NCI-H82 (cell line): ENCODE results near the gene CCDC14.
"Not testable (repeated sequence)": the region's sequence is repeated elsewhere in the genome, so short reads cannot be mapped to it uniquely, and the experiment has no call there.

Source experiments
- DNase-seq: peaks from one replicate; lab custom pipeline; 2025; lab: John Stamatoyannopoulos, UW

Gene CCDC14

DNA sequence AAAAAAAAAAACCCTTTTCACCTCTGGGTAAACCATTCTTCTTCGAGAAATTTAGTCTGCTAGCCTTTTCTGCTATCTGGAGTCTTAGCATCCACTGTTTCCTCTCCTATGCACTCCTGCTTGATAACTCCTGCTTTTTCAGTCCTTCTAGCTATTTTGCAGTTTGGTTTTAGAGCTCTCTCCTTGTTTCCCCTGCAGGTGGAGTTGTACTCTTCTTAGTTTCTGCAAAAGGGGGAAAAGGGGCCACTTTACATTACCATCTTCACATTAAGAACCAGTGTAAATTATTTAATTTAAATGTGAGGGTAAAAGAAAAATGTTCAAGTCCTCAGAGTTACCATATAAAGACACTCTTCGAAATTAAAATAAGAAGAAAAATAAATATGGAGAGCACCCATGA is 53.3 kb downstream of the CCDC14 start:
- no peak for DNase-seq

DNA sequence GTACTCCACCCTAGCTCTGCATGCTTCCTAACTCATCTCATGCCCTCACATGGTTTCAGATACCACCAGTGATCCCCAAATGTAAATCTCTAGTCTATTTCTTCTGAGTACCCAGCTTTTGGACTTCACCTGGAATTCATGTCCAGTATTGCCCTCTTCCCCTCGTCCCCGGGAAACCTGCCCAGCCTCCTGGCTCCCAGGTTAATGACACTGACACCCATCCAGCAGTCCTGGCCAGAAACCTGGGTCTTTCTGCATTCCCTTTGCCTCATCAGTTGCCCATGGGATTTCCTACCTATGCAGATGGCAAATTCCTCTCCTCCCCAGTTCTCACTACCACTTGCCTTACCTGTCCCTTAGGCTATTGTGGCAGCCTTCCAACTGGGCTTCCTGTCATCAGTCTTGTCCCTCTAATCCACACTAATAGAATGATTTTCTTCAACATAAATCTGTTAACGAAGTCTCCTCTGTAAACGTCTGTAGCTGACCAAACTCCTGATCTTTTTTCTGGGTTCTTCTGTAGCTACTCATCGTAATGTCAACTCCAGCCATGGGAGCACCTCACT is 61.6 kb downstream of the CCDC14 start:
- peak; percentile 60 for DNase-seq

DNA sequence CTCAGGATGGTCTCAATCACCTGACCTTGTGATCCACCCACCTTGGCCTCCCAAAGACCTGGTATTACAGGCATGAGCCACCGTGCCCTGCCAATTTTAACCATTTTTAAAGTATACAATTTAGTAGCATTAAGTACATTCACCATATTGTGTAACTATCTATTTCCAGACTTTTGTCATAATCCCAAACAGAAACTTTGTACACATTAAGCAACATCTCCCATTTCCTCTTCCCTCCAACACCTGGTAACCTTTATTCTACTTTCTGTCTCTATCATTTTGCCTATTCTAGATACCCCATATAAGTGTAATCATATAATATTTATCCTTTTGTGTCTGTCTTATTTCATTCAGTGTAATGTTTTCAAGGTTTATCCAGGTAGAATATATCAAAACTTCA is 68.0 kb downstream of the CCDC14 start:
- DNase-seq, result no peak

DNA sequence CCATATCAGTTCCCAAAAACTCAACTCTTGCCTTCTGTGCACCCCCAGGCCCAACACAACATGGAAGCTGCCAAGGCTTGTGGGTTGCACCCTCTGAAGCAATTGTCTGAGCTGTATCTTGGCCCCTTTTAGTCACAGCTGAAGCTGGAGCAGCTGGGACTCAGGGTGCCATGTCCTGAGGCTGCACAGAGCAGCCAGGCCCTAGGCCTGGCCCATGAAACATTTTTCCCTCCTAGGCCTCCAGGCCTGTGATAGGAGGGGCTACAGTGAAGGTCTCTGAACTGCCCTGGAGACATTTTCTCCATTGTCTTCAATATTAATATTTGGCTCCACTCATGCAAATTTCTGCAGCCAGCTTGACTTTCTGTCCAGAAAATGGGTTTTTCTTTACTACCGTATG is 68.8 kb downstream of the CCDC14 start:
- no peak for DNase-seq

DNA sequence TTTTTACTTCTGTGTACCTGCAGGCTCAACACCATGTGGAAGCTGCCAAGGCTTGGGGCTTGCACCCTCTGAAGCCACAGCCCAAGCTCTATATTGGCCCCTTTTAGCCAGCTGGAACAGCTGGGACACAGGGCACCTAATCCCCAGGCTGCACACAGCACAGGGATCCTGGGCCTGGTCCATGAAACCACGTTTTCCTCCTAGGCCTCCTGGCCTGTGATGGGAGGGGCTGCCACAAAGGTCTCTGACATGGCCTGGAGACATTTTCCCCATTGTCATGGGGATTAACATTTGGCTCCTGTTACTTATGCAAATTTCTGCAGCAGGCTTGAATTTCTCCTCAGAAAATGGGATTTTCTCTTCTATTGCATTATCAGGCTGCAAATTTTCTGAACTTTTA is 70.0 kb downstream of the CCDC14 start:
- DNase-seq, result not testable (repeated sequence)

DNA sequence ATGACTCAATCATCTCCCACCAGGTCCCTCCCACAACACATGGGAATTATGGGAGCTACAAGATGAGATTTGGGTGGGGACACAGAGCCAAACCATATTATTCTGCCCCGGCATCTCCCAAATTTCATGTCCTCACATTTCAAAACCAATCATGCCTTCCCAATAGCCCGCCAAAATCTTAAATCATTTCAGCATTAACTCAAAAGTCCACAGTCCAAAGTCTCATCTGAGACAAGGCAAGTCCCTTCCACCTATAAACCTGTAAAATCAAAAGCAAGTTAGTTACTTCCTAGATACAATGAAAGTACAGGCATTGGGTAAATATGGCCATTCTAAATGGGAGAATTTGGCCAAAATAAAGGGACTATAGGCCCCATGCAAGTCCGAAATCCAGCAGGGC is 70.9 kb downstream of the CCDC14 start:
- not testable (repeated sequence) for DNase-seq

DNA sequence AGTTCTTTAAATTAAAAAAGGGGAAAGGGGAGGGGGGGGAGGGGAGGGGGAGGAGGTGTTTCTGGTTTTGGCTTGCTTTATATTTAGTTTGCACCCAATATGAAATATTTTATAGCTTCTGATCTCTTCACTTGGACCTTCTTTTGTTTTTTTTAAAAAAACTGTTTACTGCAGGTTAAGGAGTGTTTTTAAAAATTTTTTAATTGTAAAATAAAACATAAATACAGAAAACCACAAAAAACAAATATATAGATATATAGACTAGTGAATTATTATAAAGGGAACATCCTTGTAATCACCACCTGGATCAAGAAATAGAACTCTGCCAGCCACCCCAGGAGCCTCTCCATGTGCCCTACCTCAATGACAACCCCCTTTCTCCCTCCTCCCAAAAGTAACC is 76.0 kb downstream of the CCDC14 start:
- DNase-seq, result no peak

DNA sequence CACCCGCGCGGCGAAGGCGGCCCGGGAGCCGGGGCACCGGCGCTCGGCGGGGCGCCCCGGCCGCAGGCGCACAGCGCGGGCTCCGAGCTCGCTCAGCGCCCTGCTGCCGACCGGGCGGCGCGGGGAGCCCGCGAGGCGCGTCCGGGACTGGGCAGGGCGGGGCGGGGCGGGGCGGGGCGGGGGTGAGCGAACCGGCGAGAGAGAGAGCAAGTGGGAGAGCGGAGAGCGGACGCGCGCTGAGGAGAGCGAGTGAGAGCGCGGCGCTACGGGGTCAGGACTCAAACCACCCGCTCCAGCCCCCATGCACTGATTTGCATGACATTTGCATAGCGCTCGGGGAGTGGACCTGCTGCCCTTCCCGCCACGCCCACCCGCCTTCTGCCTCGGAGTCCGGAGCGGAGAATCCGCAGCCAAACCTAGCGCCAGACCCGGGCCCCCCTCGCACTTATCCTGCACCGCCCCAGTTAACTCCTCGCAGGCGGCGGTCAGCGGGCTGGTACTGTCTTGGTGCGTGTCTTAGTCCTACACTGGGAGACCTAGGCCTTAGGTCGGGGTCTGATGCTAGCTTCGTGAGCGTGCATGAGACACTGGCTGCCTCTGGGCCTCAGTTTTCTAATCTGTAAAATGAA is 76.7 kb downstream of the CCDC14 start, which contains the start of gene MYLK:
MYLK (minus strand) TSS at position 130 of the 629 bp plus-strand sequence. CDS start 90,491 bp downstream, outside the sequence.
- peak; percentile 99 for DNase-seq

DNA sequence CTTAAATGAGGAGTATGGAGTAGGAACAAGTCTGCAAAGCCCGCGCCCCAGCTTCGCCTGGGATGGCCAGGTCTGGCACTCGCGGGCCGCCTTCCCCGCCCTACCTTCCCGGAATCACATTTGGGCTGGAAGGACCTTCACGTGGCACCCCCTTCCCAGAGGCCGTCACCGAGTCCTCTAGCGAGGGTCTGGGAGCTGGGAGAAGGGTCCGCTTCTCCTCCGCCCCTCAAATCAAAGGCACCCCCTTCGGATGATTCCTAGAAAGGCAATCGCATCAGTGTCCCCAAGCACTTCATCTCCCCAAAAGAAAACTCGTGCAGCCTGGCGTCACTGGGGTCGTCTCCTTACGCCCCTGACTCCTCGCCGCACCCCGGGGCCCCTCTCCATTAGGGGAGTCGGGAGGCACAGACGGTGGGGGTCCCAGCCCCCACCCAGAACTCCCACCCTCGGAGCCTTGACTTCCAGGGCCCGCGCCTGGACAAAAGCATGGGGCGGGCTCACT is 77.3 kb downstream of the CCDC14 start:
- peak; percentile 51 for DNase-seq

DNA sequence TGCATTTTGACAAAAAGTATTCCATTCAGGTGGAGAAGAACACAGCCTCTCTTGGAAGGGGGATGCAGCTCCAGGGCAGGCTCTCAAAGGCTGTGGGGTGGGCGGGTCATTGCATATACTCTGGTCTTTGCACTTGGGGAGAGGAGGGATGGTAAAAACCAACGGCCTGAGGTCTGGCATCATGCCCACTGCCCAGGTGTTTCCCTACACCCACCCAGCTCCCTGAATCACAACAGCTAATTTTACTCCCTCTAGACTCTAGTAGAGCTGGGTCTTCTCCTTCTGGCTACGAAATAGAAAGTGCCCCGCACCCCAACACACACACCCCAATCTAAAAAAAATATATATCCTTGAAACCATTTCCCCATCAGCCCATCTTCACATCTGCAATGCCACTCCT is 77.9 kb downstream of the CCDC14 start:
- DNase-seq, result no peak

DNA sequence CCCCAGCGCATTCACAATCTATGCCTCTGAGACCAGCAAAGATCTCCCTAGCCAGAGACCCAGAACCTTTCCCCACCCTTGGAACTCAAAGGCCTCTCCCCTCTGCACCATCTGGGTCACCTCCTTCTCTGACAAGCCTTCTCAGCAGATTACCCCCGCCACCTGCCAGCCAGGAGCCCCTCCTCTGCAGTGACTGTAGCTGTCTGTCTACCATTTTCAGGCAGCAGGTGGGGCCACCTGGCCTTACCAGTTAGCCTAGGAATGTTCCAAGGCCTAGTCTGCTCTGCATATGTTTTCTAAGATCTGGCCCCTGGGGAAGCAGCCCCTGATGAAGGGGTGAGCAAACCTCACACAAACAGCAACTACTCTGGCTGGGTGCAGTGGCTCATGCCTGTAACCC is 79.3 kb downstream of the CCDC14 start:
- peak; percentile 88 for DNase-seq

DNA sequence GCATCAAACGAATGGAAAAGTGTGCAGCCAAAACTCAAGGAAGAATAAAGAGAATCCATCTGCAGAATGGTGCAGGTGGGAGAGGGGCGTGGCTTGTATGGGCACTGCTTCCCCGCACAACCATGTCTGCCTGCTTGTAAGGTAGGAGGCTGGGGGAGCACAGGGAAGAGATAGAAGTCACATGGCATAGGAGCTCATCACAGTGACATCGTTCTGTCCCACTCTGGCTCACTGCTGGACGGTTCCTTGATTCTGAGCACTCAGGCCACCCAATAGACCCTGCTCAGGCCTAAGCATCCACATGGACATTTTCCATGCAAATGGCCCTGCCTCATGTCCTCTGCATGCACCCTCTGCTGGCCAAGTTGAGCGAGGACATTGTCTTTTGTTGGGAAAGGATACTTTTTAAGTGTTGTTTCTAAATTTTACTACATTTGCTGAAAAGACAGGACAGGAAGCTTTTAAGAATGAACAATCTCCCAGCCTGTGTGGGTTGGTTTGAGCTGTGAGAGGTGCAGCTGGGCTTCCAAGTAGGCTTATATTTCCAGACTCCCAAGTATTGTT is 79.9 kb downstream of the CCDC14 start:
- DNase-seq, result peak; percentile 36

DNA sequence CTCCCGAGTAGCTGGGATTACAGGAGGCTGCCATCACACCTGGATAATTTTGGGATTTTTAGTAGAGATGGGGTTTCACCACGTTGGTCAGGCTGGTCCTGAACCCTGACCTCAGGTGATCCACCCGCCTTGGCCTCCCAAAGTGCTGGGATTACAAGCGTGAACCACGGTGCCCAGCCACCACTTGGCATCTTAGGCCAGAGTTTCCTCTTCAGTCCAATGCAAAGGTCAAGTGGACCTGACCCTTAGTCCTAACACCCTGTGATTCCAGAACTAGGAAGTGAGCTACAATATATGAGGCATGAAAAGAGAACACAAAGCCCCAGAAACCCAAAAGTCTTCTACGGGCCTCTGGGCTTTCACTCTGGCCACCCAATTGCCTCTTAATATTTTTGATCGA is 82.2 kb downstream of the CCDC14 start:
- no peak for DNase-seq

DNA sequence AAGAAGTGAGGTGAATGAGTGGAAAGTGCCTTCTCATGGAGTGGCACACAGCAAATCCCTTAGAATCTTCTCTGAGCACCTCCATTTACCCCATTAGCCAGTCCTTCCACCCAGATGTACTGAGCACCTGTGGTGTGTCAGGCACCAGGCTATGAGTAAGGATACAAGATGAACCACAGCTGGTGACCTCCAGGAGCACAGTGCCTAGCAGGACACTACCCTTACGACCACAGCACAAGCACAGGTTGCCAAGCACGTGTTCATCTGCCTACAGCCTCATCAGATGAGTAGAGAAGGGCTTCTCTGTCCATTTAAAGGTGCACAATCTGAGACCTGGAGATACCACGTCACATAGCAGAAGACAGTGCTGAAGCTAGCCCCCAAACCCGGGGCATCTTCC is 83.1 kb downstream of the CCDC14 start:
- DNase-seq, result no peak

DNA sequence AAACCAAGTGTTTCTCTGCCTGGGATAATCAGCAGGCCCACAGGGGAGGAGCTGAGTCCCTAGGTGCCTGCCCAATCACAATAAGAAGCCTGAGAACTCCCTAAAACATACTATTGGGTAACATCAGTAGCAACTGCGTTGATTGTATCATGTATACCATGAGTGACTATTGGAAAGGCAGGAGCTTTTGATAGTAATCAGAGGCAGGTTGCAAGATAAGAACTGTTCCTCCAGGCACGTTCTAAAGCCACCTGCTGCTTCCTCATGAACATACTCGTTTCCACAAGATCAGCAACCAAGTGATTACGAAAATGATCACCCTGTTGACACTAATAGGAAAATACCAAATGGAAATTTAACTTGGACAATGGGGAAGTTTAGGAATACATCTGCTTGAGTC is 83.6 kb downstream of the CCDC14 start:
- DNase-seq, result no peak

DNA sequence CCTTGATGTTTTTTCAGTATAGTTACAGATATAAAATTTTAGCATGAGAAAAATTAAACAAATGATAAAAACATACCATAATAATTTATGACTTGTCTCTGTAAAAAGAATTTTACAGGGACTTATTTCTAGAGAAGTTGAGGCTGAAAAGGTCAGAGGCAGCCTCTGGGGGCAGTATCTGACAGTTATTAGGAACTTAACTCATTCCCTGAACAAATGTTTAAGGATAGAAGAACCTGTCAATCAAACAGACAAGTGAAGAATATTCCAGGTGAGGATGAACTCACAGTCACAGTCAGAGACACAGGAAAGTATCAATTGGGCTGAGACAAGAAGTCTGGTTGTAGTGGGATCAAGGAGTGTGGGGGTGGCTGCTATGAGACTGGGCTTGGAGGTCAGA is 84.2 kb downstream of the CCDC14 start:
- DNase-seq, result peak; percentile 47

DNA sequence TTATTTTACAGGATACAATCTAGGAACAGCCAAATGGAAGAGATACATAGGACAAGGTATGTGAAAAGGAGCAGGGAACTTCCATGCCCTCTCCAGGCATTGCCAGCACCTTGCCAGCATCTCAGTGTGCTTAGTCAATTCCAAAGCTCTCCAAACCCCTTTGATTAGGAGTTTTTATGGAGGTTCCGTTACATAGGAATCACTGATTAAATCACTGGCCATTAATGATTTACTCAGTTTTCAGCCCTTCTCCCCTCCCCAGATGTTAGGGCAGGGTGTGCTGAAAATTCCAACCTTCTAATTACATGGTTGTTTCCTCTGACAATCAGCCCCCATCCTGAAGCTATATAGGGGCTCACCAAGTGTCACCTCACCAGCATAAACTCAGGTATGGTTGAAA is 88.4 kb downstream of the CCDC14 start:
- no peak for DNase-seq

DNA sequence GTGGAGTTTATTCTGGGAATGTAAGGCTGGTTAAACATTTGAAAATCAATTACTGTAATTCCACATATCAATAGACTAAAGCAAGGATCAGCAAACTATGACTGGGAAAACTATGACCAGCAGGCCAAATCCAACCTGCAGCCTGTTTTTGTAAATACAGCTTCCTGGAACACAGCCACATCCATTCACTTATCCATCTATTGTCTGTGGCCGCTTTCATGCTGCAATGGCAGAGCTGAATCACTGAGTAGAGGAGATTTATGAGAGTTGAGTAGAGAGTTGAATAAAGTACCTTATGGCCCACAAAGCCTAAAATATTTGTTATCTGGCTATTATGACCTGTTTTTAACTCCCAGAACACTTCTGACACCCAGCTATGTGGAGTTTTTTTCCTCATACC is 89.1 kb downstream of the CCDC14 start:
- DNase-seq, result no peak

DNA sequence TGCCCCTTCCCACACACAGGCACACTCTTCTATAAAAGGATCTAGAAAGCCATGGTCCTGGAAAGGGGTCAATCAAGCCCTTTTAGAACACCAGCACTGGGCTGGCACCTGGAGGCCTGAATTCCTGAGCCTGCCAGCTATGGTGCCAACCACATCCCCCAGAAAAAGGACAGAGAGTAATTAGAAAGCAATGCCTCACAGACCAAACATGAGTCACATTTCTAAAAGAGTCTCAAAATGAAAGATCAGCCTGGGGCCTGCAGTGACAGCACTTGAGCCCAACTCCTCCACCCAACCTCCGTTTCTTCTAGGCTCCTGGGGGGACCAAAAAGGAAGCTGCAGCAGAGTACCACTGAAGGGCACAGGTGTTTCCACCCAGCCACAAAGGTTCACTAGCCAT is 91.0 kb downstream of the CCDC14 start:
- DNase-seq, result no peak

DNA sequence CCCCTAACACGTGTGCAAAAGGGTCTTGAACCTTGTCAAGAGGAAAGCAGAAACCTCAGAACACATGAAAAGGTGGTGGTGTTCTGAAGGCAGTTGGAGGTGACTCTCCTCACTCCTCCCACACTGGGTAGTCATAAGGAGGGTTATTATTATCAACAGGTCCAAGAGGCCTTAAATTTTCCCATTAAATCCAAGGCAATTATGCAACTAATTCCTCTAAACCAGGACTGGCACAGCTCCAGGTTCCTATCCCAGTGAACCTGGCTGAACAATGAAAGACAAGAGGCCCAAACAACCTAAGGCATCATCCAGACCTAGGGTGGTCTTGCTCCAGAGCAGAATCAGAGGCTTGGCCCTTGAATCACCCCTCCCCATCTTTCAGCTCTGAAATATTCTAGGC is 91.9 kb downstream of the CCDC14 start:
- DNase-seq, result no peak

DNA sequence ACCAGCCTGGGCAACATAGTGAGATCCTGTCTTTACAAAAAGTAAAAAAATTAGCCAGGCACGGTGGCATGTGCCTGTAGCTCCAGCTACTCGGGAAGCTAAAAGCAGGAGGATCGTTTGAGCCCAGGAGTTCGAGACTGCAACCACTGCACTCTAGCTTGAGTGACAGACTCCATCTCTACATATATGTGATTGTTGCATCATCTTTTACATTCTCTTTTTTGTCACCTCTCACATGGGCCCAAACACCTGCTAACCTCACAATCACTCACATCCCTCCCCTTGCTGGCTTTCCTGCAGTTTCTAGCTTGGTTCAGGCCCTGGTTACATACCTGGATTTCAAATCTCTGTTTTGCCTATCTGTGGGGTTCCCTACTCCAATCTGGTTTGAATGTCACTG is 96.3 kb downstream of the CCDC14 start:
- DNase-seq, result no peak
